ENCODE results near the gene CRYL1.

DNA sequence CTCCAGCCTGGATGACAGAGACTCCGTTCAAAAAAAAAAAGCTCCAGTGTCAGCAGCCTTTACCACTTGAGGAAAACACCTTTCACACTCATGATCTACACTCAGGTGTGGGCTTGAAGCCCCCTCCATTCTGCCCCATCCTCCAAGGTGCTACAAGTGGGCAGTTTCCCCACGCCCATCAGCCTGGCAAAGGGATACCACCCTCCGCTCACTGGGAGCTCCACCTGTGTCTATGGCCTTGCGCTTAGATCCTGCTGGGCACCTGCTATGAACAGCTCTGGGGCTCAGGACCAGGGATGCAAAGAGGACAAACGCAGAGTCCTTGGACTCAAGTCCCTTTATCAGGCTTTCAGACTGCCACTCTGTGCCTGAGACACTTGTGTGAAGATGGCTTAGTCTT lies 127.8 kb downstream of the CRYL1 start:
- TF ChIP-seq EZH2 (IDR thresholded peaks at IDR 0.05; ENCODE audit: insufficient read depth, poor library complexity, severe bottlenecking): no peak
- no peak for TF ChIP-seq EZH2phosphoT487 (IDR thresholded peaks at IDR 0.05; ENCODE audit: insufficient read depth, low read depth)

Data from GM23248 (cell line).